Measurements from ENCODE around the gene ARHGAP12.

ARHGAP12 gene

GRCh38 chr10:31758495-31758894 is 170.1 kb downstream of the ARHGAP12 start:
- H3K4me1 ChIP-seq (ENCODE audit: control insufficient read depth, insufficient read depth, low read length), result 0 out of 2 replicates have a peak, but pooled peaks cover 4% of the 10 kb centered on the region
- H3K4me3 ChIP-seq (ENCODE audit: low read depth, low read length), result no peak overlapping the region
- H3K9me3 ChIP-seq (ENCODE audit: control insufficient read depth, insufficient read depth, low read depth, low read length), result no peaks in the 10 kb centered on the region
- CTCF ChIA-PET, result interaction anchor here (0.6 kb wide), 1 partner anchor 629 kb away, joined by 6 read pairs; no protein-coding TSS in a partner anchor
- H3K36me3 ChIP-seq (ENCODE audit: control insufficient read depth in 2 of 2, insufficient read depth in 1 of 2, low read length in 2 of 2), result no peaks in the 10 kb centered on the region
- POLR2A ChIA-PET, result no interaction called here
- H3K27ac ChIP-seq (ENCODE audit: extremely low read depth, low read depth, low read length), result no peak overlapping the region
- no peak for TF ChIP-seq WT1 (tag by site-specific recombination; IDR thresholded peaks at IDR 0.05)
- no peak for TF ChIP-seq ZFP37 (tag by site-specific recombination; IDR thresholded peaks at IDR 0.05)
- TF ChIP-seq ZNF747 (tag by site-specific recombination; IDR thresholded peaks at IDR 0.05), result no peak

GRCh38 chr10:31757831-31758230 is 170.8 kb downstream of the ARHGAP12 start:
- Histone ChIP-seq H3K9me3 (ENCODE audit: control insufficient read depth, insufficient read depth, low read depth, low read length) (no peaks in the 10 kb centered on the region), H3K4me1 (ENCODE audit: control insufficient read depth, insufficient read depth, low read length) (0 out of 2 replicates have a peak, but pooled peaks cover 4% of the 10 kb centered on the region), H3K27ac (ENCODE audit: extremely low read depth, low read depth, low read length) (no peak overlapping the region), H3K36me3 (ENCODE audit: control insufficient read depth in 2 of 2, insufficient read depth in 1 of 2, low read length in 2 of 2) (no peaks in the 10 kb centered on the region), H3K4me3 (ENCODE audit: low read depth, low read length) (no peak overlapping the region)
- TF ChIP-seq, protein P1, sequence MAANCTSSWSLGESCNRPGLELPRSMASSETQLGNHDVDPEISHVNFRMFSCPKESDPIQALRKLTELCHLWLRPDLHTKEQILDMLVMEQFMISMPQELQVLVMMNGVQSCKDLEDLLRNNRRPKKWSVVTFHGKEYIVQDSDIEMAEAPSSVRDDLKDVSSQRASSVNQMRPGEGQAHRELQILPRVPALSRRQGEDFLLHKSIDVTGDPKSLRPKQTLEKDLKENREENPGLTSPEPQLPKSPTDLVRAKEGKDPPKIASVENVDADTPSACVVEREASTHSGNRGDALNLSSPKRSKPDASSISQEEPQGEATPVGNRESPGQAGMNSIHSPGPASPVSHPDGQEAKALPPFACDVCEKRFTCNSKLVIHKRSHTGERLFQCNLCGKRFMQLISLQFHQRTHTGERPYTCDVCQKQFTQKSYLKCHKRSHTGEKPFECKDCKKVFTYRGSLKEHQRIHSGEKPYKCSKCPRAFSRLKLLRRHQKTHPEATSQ (tag by site-specific recombination; IDR thresholded peaks at IDR 0.05), result no peak
- TF ChIP-seq ZNF544 (tag by site-specific recombination; IDR thresholded peaks at IDR 0.05) (no peak), ZNF404 (tag by site-specific recombination; IDR thresholded peaks at IDR 0.05) (no peak), GLIS1 (tag by site-specific recombination; IDR thresholded peaks at IDR 0.05) (no peak), RBAK (tag by site-specific recombination; IDR thresholded peaks at IDR 0.05) (no peak), ZNF624 (tag by site-specific recombination; IDR thresholded peaks at IDR 0.05) (no peak), KLF7 (tag by site-specific recombination; IDR thresholded peaks at IDR 0.05; ENCODE audit: borderline replicate concordance) (no peak)
- TF ChIP-seq, protein P2, sequence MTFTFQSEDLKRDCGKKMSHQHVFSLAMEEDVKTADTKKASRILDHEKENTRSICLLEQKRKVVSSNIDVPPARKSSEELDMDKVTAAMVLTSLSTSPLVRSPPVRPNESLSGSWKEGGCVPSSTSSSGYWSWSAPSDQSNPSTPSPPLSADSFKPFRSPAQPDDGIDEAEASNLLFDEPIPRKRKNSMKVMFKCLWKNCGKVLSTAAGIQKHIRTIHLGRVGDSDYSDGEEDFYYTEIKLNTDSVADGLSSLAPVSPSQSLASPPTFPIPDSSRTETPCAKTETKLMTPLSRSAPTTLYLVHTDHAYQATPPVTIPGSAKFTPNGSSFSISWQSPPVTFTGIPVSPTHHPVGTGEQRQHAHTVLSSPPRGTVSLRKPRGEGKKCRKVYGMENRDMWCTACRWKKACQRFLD (tag by site-specific recombination; IDR thresholded peaks at IDR 0.05), result no peak
- CTCF ChIA-PET, result no interaction called here
- POLR2A ChIA-PET, result no interaction called here

DNA sequence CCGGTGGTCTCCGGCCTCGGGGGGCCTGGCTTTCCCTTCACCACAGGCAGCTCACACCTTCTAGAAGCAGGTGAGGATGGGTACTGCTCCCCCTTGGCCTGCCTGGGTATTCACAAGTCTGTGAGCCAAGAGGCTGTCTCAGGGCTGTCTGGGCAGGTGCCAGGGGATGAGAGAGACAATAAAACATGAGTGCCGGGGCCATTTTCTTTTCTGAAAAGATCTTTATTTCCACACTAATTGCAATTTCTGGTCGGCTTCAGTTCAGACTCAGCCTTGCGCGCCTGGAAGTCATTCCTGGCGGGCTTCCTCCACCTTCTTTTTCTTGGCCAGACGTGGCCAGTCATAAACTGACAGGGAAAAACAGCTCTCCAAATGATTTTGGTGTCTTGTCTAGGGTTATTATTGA is 171.2 kb downstream of the ARHGAP12 start:
- Histone ChIP-seq H3K4me1 (ENCODE audit: control insufficient read depth, insufficient read depth, low read length) (0 out of 2 replicates have a peak, but pooled peaks cover 4% of the 10 kb centered on the region), H3K9me3 (ENCODE audit: control insufficient read depth, insufficient read depth, low read depth, low read length) (no peaks in the 10 kb centered on the region), H3K36me3 (ENCODE audit: control insufficient read depth in 2 of 2, insufficient read depth in 1 of 2, low read length in 2 of 2) (no peaks in the 10 kb centered on the region), H3K27ac (ENCODE audit: extremely low read depth, low read depth, low read length) (no peak overlapping the region), H3K4me3 (ENCODE audit: low read depth, low read length) (no peak overlapping the region)
- CTCF ChIA-PET, result no interaction called here
- POLR2A ChIA-PET, result no interaction called here
- no peak for TF ChIP-seq SALL2 (tag by site-specific recombination; IDR thresholded peaks at IDR 0.05; ENCODE audit: borderline replicate concordance)
- TF ChIP-seq ZBTB48 (tag by site-specific recombination; IDR thresholded peaks at IDR 0.05), result no peak
- TF ChIP-seq WT1 (tag by site-specific recombination; IDR thresholded peaks at IDR 0.05), result no peak
- no peak for TF ChIP-seq ZNF837 (tag by site-specific recombination; IDR thresholded peaks at IDR 0.05)
- no peak for TF ChIP-seq ZNF169 (tag by site-specific recombination; IDR thresholded peaks at IDR 0.05)
- no peak for TF ChIP-seq ZNF155 (tag by site-specific recombination; IDR thresholded peaks at IDR 0.05)
- TF ChIP-seq ZNF2 (tag by site-specific recombination; IDR thresholded peaks at IDR 0.05), result no peak
- TF ChIP-seq, protein P3, sequence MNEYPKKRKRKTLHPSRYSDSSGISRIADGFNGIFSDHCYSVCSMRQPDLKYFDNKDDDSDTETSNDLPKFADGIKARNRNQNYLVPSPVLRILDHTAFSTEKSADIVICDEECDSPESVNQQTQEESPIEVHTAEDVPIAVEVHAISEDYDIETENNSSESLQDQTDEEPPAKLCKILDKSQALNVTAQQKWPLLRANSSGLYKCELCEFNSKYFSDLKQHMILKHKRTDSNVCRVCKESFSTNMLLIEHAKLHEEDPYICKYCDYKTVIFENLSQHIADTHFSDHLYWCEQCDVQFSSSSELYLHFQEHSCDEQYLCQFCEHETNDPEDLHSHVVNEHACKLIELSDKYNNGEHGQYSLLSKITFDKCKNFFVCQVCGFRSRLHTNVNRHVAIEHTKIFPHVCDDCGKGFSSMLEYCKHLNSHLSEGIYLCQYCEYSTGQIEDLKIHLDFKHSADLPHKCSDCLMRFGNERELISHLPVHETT (tag by site-specific recombination; IDR thresholded peaks at IDR 0.05), result no peak
- TF ChIP-seq HOXD13 (CRISPR knock-in tag; IDR thresholded peaks at IDR 0.05; ENCODE audit: borderline replicate concordance), result no peak
- TF ChIP-seq ZNF626 (tag by site-specific recombination; IDR thresholded peaks at IDR 0.05), result no peak
- TF ChIP-seq ZBTB20 (tag by site-specific recombination; IDR thresholded peaks at IDR 0.05), result no peak
- no peak for TF ChIP-seq GLI2 (tag by site-specific recombination; IDR thresholded peaks at IDR 0.05; ENCODE audit: borderline replicate concordance, low read depth)
- no peak for TF ChIP-seq BCL11B (tag by site-specific recombination; IDR thresholded peaks at IDR 0.05; ENCODE audit: low read depth)
- no peak for TF ChIP-seq MYNN (tag by site-specific recombination; IDR thresholded peaks at IDR 0.05; ENCODE audit: borderline replicate concordance)
